Dermis microvascular lymphatic vessel endothelial cell (primary cell): ENCODE measurements around the gene FAM20C. TPM values are rescaled to one million over a fixed set of nuclear protein-coding genes. Genes with fewer than 3 reads are reported as not detected.

Experiments
- DNase-seq, 2 donors: peaks; one replicate each; pipeline versions ENCODE4 v3.0.0 to v3.0.0-alpha.2; 2010; ENCODE audit warnings: low read depth in 2 of 2
- total RNA-seq: library from RNA; depleted of rRNA; stranded (reverse); fragments of >200 nt; gene quantifications from 2 replicates; pipeline ENCODE4 v1.2.1, GENCODE V29; 2014

Gene FAM20C
- total RNA-seq, 1 donor from 2014 or later = 1.2 TPM

DNA sequence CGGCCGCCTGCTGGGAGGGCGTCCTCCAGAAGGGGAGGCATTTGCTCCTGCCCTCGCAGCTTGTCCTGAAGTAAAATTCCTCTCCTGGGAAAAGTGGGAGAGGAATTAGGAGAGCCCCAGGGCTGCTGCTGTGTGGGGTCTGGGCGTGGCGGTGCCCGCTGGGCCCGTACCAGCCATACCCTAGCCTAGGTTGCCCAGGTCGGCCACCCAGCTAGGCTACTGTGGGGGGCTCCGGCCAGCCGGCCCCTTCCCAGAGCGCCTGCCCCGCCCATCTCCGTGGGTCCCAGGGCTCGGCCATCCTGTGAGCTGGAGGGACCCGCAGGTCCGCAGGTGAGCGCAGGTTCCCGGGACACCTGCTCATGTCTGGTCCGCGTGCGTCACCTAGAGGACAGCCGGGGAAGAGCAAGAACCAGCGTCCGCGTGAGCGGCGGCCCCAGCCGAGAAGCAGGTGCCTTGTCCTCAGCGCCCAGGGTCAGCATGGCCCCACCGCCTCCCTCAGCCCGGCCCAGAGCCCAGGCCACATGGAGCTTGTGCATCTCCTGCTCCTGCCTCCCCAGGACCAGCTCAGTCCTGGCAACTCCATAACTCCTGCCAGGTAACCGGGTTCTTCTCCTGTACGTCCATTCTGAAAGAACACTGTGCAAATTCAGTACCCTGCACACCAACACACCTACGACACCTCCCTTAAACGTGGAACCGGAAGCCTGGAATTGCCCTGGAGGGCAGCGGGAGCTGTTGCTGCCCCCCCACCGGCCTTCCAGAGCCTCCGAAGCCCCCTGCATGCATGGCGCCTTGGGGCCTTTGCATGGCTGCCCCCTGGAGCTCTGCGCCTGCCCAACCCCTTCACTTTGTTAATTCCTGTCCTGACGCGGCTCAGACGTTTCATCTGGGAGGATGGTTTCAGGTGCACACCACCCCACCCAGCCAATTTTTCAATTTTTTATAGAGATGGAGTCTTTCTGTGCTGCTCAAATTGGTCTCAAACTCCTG, 74.8 kb downstream of the FAM20C start:
- peak in 1 of 2 donors; percentile 8 for DNase-seq

- DNase-seq = no peak
Measured at GRCh38 chr7:268991-269390, 76.6 kb downstream of the FAM20C start.

- no peak for DNase-seq
Measured at GRCh38 chr7:269721-270120, 77.3 kb downstream of the FAM20C start.

DNA sequence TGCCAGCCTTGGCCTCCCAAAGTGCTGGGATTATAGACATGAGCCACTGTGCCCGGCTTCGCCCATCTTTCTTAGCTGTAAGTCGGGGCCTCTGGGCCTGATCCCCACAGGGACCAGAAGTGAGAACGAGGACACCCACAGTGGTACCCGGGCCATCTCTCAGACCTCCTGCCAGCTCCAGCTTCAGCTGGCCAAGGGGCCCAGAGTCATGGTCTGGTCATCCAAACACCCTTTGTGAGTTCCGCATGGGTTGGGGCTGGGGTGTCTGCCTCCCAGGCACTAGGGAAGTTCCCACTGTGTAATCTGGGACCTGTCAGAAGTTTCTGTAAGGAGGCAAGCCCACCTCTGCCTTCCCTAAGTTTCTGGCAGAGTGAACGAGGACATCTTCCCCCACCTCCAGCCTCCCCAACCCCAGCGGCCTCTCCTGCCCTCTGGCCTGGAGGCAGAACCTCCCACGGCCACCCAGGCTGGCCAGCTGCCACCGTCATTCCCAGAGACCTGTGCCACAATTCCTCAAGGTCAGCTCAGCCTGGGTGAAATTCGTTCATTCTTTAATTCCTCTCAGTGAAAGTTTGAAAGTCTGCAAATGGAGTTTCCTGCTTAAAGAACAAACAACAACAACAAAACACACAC, 78.1 kb downstream of the FAM20C start:
- no peak for DNase-seq

DNA sequence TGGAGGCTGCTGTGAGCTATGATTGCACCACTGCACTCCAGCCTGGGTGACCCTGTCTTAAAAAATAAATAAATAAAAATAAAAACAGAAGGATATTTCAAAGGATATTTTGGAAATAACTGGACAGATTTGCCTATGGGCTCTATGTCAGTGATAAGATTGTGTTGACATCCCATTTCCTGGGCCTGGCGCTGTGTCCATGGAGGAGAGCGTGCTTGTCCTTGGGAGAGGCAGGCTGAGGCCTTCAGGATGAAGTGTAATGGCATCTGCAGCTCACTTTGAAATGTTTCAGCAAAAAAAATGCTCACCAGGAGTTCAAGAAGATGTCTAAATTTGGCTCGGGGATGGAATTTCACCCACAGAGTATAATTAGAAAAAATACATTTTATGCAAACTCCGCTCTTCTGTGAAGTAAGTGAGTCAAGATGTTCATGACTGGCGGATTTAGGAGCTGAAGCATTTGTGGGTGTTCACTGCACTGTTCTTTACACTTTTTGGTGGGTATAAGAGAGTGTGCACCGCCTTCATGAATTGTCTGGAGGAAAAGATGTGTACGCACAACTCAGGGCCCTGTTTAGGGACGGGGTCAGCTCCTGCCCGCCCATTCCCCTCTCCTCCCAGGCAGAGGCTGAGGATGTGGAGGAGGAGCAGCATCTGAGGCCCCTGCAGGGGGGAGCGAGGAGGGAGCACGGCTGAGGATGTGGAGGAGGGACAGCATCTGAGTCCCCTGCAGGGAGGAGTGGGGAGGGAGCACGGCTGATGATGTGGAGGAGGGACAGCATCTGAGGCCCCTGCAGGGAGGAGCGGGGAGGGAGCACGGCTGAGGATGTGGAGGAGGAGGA, 79.1 kb downstream of the FAM20C start:
- DNase-seq = no peak

DNA sequence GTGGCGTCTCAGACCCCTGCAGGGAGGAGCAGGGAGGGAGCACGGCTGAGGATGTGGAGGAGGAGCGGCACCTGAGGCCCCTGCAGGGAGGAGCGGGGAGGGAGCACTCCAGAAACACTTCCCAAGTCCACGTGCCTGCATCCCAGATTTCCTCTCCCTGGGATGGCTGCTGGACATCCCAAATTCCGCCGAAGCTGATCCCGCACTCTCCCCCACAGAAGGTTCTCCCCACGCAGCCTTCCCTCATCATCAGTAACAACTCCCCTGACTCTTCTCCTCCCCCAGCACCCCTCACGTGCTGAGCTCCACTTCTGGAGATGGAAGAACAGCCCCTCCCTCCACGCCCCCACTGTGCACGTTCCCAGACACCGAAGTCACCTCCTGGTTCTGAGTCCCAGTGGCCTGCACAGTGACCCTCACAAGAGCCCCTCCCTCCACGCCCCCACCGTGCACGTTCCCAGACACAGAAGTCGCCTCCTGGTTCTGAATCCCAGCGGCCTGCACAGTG, 79.8 kb downstream of the FAM20C start:
- no peak for DNase-seq

- DNase-seq = no peak
Measured at GRCh38 chr7:272631-273030, 80.3 kb downstream of the FAM20C start.

DNA sequence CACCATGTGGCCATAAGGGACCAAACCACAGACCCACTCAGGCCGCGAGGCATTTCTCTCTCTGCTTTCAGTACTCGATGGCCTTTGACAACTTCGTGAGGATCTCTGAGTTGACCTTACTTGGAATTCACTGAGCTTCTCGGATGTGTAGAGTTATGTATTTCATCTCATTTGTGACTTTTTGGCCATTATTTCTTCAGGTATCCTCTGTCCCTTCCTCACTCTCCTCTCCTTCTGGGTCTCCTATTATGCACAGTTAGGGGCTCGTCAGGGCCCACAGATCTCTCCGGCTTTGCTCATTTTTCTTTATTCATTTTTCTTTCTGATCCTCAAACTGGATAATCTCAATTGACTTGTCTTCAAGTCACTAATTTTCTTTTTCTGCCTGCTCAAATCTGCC, 81.0 kb downstream of the FAM20C start:
- DNase-seq = no peak

DNA sequence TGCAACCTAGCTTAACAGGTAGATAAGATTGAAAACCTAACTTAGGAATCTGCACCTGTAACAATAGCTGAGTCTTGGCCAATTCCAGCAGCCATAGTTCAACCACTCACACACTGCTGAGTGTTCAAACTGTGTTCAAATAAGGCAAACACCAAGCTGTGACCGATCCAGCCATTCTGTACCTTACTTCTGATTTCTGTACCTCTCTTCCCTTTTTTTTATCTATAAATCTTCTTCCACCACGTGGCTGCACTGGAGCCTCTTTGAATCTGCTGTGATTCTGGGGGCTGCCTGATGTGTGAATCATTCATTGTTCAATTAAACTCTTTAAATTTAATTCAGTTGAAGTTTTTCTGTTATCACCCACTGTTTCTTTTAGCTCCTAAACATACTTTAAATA, 81.9 kb downstream of the FAM20C start:
- no peak for DNase-seq

GRCh38 chr7:276230-276835, 84.0 kb downstream of the FAM20C start:
- DNase-seq = no peak

- no peak for DNase-seq
Measured at GRCh38 chr7:277228-277627, 84.9 kb downstream of the FAM20C start.

GRCh38 chr7:278081-278480, 85.7 kb downstream of the FAM20C start:
- no peak for DNase-seq

GRCh38 chr7:279821-280220, 87.5 kb downstream of the FAM20C start:
- no peak for DNase-seq

- DNase-seq = no peak
Measured at GRCh38 chr7:280461-280860, 88.1 kb downstream of the FAM20C start.

DNA sequence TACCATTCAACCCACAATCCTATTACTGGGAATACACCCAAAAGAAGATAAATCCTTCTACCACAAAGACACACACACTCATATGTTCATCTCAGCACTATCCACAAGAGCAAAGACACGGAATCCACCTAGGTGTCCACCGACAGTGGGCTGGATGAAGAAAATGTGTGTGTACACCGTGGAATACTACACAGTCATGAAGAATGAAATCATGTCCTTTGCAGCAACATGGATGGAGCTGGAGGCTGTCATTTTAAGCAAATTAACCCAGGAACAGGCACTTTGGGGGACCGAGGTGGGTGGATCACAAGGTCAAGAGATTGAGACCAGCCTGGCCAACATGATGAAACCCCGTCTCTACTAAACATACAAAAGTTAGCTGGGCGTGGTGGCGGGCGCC, 89.3 kb downstream of the FAM20C start:
- no peak for DNase-seq

DNA sequence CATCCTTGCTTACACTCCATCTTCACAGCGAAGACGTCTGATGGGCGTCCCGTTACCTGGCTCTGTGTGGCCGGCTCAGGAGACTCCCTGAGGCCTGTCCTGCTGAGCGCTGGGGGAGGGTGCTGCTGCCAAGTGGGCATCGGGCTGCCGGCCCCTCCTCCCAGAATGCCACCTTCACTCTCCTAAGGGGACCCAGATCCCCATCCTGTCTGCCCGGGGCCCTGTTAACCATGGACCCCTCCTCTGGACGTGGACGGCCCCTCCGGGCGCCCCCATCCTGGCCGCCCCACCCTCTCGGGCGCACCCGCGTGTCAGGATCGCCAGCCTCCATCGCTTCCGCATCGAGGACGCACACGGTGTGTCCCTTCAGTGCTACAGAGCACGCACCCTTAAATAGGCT, 90.2 kb downstream of the FAM20C start:
- DNase-seq = no peak

- no peak for DNase-seq
Measured at GRCh38 chr7:284762-285722, 92.7 kb downstream of the FAM20C start.

DNA sequence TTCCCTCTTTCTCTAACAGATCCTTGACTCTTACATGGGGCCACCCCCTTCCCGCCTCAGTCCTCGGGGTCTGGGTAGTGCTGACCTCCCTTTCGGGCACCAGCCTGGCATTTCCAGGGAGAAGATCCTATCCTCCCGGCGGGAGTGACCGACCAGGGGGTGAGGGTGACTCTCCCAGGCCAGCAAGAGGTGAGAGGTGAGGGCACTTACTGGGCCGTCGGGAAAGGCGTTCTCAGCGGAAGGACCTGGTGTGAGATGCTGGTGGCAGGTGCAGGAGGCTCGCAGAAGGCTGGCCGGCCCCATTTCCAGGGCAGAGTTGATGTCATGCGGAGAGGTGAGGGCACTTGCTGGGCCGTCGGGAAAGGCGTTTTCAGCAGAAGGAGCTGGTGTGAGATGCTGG, 93.4 kb downstream of the FAM20C start:
- no peak for DNase-seq

GRCh38 chr7:286266-286665, 93.9 kb downstream of the FAM20C start:
- DNase-seq = no peak

- DNase-seq = no peak
Measured at GRCh38 chr7:288671-289101, 96.3 kb downstream of the FAM20C start.
